Measurements from ENCODE around the gene KRR1.
"Not testable (repeated sequence)": the region's sequence is repeated elsewhere in the genome, so short reads cannot be mapped to it uniquely, and the experiment has no call there.

The KRR1 gene

GRCh38 chr12:75525263-75525662 is 13.9 kb upstream of the KRR1 start:
- no peak for DNase-seq (ENCODE audit: low spot score)

- DNase-seq (ENCODE audit: low spot score): not testable (repeated sequence)
Measured at GRCh38 chr12:75522124-75522523, 10.7 kb upstream of the KRR1 start.

DNA sequence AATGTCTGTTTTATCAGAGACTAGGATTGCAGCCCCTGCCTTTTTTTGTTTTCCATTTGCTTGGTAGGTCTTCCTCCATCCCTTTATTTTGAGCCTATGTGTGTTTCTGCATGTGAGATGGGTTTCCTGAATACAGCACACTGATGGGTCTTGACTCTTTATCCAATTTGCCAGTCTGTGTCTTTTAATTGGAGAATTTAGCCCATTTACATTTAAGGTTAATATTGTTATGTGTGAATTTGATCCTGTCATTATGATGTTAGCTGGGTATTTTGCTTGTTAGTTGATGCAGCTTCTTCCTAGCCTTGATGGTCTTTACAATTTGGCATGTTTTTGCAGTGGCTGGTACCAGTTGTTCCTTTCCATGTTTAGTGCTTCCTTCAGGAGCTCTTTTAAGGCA is 9.8 kb upstream of the KRR1 start:
- DNase-seq (ENCODE audit: low spot score): not testable (repeated sequence)

- DNase-seq (ENCODE audit: low spot score): no peak
Measured at GRCh38 chr12:75509621-75510020, 1.8 kb downstream of the KRR1 start.

DNA sequence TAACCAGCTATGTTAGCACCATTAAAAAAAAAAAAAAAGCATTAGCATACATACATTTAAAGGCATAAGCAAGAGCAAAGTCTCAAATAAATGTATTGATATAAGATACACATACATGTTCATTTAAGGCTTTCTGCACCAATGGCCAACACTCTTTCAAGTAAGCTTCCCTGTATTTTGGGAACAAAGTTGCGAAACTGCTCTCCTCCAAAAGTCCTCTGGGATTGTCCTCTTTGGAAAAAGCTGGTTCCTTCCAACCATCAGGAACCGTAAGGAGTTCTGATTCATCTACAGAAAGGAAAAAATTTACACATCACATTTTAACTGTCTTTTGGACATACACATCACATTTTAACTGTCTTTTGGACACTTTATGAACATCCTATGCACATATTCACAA is 3.2 kb downstream of the KRR1 start:
- DNase-seq (ENCODE audit: low spot score): no peak

- DNase-seq (ENCODE audit: low spot score): no peak
Measured at GRCh38 chr12:75507086-75507485, 4.3 kb downstream of the KRR1 start.

DNA sequence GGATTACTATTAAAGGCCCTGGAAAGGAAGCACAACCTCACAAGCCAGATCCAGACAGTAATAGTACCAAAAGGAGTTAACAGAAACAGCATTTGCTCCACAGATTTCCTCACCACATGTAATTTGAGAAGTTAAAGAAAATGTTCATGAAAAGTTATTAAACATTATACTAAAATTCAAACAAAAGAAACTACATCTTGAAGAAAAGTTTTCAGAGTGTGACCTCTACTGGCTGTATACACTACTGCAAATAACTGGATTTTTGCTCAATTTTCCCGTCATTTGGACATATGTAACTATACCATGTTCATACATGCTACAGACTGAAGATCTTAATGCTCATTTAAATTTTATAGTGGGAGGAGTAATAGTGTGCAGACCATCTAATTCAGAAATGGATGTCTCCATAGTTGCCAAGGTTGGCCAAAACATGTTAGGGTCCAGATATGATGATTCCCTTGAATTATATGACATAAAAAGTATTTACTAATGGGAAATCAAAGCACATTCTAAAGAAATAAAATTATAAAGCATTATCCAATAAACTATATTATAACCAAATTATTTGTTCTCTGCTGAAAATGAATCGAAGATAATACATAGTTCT is 5.6 kb downstream of the KRR1 start:
- no peak for DNase-seq (ENCODE audit: low spot score)

- DNase-seq (ENCODE audit: low spot score): no peak
Measured at GRCh38 chr12:75503866-75504265, 7.5 kb downstream of the KRR1 start.

DNA sequence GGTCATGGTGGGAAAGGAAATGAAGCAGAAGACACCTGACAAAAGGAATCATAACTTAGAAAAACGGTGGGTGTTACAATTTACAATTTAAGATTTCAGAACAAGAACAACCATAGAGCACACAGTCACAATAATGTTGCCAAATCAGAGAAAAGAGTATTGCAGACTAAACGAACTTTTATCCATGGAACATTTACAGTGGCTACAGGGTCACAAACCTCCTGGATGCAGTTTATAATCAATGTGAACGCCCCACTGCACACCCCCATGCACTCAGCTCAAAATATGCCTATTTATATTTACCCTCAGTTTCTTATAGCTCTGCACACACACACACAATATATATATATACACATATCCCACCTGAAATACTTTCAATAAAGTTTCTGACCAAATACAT is 8.0 kb downstream of the KRR1 start:
- no peak for DNase-seq (ENCODE audit: low spot score)

DNA sequence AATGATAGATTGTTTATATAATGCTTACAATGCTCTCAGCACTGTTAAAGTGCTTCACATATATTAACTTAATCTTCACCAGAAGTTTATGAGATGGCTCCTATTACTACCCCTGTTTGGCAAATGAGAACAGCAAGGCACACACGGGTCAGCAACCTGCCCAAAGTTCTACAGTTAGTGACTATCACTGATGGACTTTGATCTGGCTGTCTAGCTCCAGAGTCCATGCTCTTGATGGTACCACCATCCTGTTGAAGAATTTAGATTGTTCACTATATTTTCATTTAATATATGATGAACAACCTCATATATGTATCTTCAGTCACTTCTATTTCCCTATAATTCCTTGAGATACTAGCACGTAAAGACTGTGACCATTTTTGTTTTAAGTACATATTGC is 20.2 kb downstream of the KRR1 start:
- DNase-seq (ENCODE audit: low spot score): no peak

GRCh38 chr12:75489613-75490210 is 21.7 kb downstream of the KRR1 start:
- peak; percentile 3 for DNase-seq (ENCODE audit: low spot score)

DNA sequence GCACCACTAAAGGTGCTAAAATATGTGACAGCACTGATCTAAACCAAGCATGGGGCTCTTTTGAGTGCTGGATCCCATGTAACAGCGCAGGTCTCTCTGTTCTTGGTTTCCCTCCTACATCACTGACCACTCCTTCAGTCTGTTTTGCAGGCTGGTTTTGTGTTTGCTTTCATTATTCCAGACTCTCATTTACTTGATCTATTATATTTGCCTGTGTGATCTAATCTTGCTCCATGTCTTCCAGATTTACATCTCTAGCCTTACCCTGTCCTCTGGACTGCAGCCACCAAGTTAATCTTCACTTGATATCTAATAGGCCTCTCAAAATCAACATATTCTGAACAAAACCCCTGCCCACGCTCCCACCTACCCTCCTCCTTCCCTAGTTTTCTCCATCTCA is 22.2 kb downstream of the KRR1 start:
- no peak for DNase-seq (ENCODE audit: low spot score)

DNA sequence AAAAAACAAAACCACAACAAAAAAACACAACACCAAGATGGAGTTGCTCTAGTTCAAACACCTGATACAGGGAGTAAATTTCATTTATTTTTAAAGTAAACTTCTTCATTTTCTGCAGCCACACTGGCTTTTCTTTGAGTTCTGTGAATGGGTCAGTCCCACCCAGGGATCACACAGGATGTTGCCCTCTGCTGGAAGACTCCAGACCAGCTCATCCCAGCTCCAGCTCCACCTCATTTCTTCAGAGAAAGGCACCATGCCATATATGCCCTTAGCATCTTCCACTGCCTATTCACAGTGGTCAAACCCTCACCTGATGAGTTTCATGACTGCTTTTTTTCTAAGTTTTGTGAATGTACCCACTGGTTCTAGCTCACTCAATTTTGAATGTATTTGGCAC is 22.9 kb downstream of the KRR1 start:
- peak; percentile 14 for DNase-seq (ENCODE audit: low spot score)

GRCh38 chr12:75487308-75487707 is 24.1 kb downstream of the KRR1 start:
- DNase-seq (ENCODE audit: low spot score): no peak

GRCh38 chr12:75484450-75484849 is 27.0 kb downstream of the KRR1 start:
- not testable (repeated sequence) for DNase-seq (ENCODE audit: low spot score)

DNA sequence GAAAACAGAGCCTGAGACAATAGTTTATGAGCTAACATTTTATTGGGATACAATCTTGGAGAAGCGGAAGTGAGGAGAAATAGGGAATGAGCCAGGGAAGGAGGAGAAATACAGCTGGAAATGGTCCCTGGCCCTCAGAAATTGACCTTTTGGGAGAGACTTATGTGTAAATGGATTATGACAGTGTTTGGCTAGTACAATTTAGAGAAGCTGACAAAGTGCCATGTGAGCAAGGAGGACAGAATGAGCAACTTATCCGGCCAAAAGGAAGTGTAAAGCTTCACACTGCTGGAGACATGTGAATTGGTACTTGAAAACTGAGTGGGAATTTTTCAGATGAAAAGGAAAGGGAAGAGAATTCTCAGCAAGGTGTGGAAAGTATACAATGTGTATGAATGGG is 28.0 kb downstream of the KRR1 start:
- DNase-seq (ENCODE audit: low spot score): no peak

- DNase-seq (ENCODE audit: low spot score): no peak
Measured at GRCh38 chr12:75482646-75483045, 28.8 kb downstream of the KRR1 start.

DNA sequence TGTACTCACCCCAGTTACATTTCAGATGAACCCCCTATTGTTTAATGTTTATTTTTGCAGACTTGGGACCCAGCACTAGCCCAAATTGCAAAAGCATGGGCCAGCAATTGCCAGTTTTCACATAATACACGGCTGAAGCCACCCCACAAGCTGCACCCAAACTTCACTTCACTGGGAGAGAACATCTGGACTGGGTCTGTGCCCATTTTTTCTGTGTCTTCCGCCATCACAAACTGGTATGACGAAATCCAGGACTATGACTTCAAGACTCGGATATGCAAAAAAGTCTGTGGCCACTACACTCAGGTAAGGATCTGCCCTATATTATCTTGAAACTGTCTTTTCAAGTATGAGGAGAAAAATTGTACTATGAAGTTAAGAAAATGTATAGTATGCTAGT is 29.6 kb downstream of the KRR1 start:
- no peak for DNase-seq (ENCODE audit: low spot score)

- no peak for DNase-seq (ENCODE audit: low spot score)
Measured at GRCh38 chr12:75481013-75481705, 30.2 kb downstream of the KRR1 start.

DNA sequence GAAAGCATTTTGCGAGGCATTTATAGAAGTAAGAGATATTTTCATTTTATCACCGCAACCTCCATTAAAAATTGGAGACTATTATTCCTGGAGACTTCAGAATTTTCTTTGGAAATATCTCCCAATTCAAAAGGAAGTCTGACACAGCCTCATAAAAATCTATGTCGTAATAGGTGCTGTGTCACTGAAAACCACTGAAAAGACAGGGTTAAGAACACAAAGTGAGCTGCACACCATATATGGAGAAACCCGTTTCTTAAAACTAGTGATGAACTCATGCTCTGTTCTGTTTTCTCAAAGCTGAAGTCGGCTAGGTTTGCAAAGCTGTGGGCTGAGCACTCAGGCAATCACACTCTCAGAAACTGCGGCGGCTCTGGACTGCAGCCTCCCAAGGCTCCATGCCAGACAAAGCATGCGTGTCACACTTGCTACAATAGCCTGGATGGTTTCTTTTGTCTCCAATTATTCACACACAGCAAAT is 30.9 kb downstream of the KRR1 start, which contains the start of gene GLIPR1:
Gene GLIPR1, plus strand, starts transcription at position 287 of the 481 bp plus-strand sequence. Its CDS starts 126 bp downstream, at position 413.
- no peak for DNase-seq (ENCODE audit: low spot score)

DNA sequence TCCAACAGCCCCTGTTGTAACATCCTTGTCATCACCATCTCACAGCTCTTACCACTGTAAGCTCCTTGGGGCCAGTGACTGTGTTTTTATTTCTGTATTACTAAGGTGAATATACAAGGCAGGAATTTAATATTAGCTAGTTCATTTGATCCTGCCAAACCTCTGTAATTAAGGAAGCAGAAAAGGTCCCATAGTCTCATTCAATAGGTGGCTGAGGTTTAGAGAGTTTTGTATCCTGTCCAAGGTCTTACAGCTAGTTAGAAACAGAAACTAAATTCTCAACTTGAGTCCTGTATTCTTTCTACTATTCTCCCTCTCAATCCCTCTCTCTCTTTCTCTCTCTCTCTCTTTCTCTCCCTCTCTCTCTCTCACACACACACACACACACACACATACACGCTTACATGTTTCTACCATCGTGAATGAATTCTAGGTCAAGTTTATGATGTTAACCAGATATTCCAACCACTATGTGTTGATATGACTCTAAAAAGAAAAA is 31.4 kb downstream of the KRR1 start:
- no peak for DNase-seq (ENCODE audit: low spot score)

DNA sequence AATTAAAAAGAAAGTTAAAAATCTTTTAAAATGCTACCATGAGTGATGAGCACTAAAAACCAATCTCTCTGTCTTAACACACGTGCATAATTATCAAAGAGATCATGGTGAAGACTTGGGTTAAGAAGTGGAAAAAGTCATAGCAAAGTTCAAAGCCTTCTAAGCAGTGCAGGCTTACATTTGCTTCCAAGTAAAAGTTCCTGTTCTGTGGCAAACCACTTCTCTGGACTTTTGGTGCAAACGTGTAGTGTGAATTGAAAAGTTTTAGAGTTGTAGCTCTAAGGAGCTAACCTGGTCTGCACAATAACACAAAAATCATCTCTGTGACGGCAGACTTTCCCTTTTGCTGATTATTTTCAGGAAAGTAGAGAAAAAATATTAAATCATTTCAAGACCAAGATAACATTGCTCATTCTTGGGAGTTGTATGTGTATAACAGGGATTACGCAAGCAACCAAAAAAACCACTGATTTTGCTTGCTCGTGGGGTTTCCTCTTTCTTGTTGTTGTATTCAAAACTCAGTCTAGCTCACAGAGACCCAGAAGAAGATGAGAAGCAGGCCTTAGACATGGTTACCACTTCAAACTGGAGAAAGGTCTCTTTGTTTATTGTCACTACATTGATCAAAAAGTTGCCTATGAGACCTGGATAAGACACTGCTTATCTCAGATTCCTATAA is 33.2 kb downstream of the KRR1 start:
- DNase-seq (ENCODE audit: low spot score): no peak

GRCh38 chr12:75477137-75477536 is 34.3 kb downstream of the KRR1 start:
- no peak for DNase-seq (ENCODE audit: low spot score)

Measured in SW480 (cell line).